Ishikawa (cell line): Measurements from ENCODE around the gene MSX1.

Experiments
- CEBPB ChIP-seq: IDR thresholded peaks from 2 replicates; pipeline ENCODE4 v1.6.1; 2012
- CREB1 ChIP-seq: IDR thresholded peaks from 2 replicates; pipeline ENCODE4 v1.6.1; 2012; ENCODE audit warnings: low read depth
- EGR1 ChIP-seq: IDR thresholded peaks from 2 replicates; pipeline ENCODE4 v1.6.1; 2012
- EP300 ChIP-seq: IDR thresholded peaks from 2 replicates; pipeline ENCODE4 v1.6.1; 2012; ENCODE audit warnings: borderline replicate concordance
- FOXM1 ChIP-seq: IDR thresholded peaks from 2 replicates; pipeline ENCODE4 v1.6.1; 2012; ENCODE audit warnings: low read depth, borderline replicate concordance
- MAX ChIP-seq: IDR thresholded peaks from 2 replicates; pipeline ENCODE4 v1.6.1; 2012
- NFIC ChIP-seq: IDR thresholded peaks from 2 replicates; pipeline ENCODE4 v1.6.1; 2012
- RAD21 ChIP-seq: IDR thresholded peaks from 2 replicates; pipeline ENCODE4 v1.6.1; 2012; ENCODE audit warnings: low read depth
- TAF1 ChIP-seq: IDR thresholded peaks from 2 replicates; pipeline ENCODE4 v1.6.1; 2012; ENCODE audit warnings: low read depth, mild to moderate bottlenecking
- TCF12 ChIP-seq: IDR thresholded peaks from 2 replicates; pipeline ENCODE4 v1.6.1; 2012; ENCODE audit warnings: low read depth
- TEAD4 ChIP-seq: IDR thresholded peaks from 2 replicates; pipeline ENCODE4 v1.6.1; 2012
- YY1 ChIP-seq: IDR thresholded peaks from 2 replicates; pipeline ENCODE4 v1.6.1; 2012; ENCODE audit warnings: low read depth
- ZBTB7A ChIP-seq: IDR thresholded peaks from 2 replicates; pipeline ENCODE4 v1.6.1; 2012; ENCODE audit warnings: low read depth
- TF ChIP-seq, protein P1 (sequence below): IDR thresholded peaks from 2 replicates; pipeline ENCODE4 v1.6.1; 2012; ENCODE audit warnings: low read depth, mild to moderate bottlenecking
- TF ChIP-seq, protein P2 (sequence below): IDR thresholded peaks from 2 replicates; pipeline ENCODE4 v1.6.1; 2012

MSX1 gene

DNA sequence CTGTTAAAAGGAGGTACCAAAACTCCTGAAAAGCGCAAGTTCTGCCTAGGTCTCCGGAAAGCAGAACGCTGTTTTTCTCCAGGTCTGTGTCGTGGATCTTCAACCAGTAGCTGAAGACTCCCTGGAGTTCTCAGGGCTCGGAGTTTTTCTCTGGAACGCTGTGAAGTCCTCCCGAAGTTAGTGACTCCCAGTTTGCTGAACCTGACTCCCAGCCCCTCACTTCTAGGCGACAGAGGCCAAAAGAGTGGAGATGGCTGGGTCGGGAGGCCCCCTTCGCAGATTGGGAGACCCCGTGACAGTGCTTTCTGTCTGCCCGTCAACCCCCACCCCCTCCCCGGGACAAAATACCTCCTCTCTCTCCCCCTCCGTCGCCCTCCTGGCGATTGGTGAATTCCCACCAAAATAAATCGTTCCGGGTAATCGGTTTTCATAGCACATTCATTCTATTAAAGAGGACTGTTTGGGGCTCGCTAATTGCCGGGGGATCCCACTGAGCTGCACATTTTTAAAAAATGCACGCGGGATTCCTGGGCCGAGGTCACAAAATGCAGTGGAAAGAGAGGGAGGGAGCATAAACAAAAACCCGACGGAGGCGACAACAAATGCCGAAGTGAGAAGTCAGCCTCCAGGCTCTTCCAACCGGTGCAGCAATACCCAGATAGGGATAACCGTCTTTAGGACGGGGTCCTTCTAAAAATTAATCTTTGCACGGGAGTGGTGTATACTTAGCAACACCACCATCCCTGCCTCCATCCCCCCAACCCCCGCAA is 4.0 kb upstream of the MSX1 start:
- no peak for TF ChIP-seq TEAD4
- no peak for TF ChIP-seq FOXM1
- no peak for TF ChIP-seq EGR1
- no peak for TF ChIP-seq MAX
- TF ChIP-seq TAF1 = no peak
- TF ChIP-seq RAD21 = no peak
- no peak for TF ChIP-seq CREB1
- TF ChIP-seq, protein P1, sequence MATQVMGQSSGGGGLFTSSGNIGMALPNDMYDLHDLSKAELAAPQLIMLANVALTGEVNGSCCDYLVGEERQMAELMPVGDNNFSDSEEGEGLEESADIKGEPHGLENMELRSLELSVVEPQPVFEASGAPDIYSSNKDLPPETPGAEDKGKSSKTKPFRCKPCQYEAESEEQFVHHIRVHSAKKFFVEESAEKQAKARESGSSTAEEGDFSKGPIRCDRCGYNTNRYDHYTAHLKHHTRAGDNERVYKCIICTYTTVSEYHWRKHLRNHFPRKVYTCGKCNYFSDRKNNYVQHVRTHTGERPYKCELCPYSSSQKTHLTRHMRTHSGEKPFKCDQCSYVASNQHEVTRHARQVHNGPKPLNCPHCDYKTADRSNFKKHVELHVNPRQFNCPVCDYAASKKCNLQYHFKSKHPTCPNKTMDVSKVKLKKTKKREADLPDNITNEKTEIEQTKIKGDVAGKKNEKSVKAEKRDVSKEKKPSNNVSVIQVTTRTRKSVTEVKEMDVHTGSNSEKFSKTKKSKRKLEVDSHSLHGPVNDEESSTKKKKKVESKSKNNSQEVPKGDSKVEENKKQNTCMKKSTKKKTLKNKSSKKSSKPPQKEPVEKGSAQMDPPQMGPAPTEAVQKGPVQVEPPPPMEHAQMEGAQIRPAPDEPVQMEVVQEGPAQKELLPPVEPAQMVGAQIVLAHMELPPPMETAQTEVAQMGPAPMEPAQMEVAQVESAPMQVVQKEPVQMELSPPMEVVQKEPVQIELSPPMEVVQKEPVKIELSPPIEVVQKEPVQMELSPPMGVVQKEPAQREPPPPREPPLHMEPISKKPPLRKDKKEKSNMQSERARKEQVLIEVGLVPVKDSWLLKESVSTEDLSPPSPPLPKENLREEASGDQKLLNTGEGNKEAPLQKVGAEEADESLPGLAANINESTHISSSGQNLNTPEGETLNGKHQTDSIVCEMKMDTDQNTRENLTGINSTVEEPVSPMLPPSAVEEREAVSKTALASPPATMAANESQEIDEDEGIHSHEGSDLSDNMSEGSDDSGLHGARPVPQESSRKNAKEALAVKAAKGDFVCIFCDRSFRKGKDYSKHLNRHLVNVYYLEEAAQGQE = no peak
- TF ChIP-seq TCF12 = no peak
- TF ChIP-seq ZBTB7A = no peak
- no peak for TF ChIP-seq EP300
- TF ChIP-seq NFIC = no peak
- TF ChIP-seq, protein P2, sequence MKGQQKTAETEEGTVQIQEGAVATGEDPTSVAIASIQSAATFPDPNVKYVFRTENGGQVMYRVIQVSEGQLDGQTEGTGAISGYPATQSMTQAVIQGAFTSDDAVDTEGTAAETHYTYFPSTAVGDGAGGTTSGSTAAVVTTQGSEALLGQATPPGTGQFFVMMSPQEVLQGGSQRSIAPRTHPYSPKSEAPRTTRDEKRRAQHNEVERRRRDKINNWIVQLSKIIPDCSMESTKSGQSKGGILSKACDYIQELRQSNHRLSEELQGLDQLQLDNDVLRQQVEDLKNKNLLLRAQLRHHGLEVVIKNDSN = no peak
- no peak for TF ChIP-seq YY1
- TF ChIP-seq CEBPB = no peak

DNA sequence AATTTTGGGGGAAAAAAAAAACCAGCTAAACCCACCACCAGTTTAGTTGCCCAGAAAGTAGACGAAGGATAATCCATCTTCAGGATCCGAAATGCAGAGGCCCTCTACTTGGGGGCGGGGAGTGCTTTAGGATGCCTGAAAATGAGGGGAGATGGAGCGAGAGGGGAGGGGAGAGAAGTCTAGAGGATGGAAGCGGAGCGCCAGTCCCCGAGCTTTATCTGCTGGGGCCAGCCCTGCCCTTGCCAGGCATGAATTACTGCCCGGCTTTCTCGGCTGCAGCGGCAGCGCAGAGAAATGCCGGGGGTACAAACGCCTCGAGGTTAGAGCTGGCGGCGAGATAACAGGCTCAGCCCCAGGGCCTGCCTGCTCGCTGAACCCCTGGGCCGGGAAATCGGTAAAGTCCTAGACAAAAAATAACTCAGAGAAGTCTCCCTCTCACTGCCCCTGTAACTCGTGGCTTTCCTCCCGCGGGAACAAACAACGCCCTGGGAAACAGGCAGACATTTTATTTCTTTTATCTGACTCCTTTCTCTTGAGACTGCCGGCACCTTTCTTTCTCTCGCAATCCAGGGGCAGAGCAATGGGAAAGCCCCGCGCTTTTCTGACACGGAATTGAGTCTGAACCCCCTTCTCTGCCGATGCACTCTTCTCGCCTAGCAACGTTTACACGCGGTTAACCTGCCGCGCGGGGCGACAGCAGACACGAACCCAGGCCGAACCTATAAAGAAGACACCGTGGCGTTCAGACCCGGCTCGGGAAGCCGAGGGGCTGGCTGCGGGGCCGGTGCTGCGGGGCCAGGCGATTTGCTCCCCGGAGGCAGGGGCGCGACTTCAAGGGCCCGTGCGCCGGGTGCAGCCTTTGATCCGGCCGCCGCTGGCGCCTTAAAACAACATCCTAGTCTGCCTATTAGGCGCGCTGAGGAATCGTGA is 3.1 kb upstream of the MSX1 start:
- TF ChIP-seq NFIC = no peak
- no peak for TF ChIP-seq TEAD4
- peak; percentile 52 for TF ChIP-seq MAX
- no peak; the same call in 1 of the 2 replicates for TF ChIP-seq TCF12
- TF ChIP-seq FOXM1 = no peak
- peak; percentile 23; the same call in 1 of the 2 replicates for TF ChIP-seq YY1
- TF ChIP-seq RAD21 = no peak
- no peak for TF ChIP-seq TAF1
- 0 out of 2 replicates have a peak, but pooled peaks have one; percentile 55 for TF ChIP-seq ZBTB7A
- no peak for TF ChIP-seq EGR1
- no peak for TF ChIP-seq CREB1

DNA sequence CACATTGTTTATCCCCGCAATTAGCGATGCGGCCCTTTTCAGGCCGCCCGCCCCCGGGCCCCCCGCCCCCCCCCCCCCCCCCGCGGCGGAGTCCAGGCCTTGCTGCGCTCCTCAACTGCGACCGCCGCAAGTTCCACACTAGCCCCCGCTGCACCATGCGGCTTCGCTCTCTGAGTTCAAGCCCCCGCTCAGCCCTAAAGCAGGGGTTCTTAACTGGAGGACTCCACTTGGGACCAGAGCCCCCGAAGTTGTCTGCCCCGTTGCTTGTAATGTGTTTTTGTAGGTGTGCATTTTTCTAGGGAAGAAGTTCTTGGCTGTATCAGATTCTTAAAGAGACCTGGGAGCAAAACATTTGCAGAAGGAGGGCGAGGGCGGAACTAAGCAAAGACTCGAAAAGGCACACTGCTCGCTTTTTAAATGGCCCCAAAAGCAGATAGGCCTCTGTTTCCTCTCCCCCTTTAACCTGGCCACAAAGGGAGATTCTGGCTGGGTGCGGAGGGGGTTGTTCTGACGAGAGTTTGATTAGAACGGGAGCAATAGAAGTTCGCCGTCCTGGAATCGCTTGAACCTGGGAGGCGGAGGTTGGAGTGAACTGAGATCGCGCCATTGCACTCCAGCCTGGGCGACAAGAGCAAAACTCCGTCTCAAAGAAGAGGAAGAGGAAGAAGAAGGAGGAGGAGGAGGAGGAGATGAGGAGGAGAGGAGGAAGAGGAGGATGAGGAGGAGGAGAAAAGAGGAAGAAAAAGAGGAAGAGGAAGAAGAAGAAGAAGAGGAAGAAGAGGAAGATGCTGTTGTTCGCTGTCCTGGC is 2.3 kb upstream of the MSX1 start:
- TF ChIP-seq, protein P2 = no peak
- TF ChIP-seq MAX (no peak), FOXM1 (no peak), ZBTB7A (no peak)

GRCh38 chr4:4857809-4858508 is 1.5 kb upstream of the MSX1 start:
- TF ChIP-seq FOXM1 (no peak), EP300 (no peak), RAD21 (no peak), EGR1 (no peak), CREB1 (no peak)
- TF ChIP-seq, protein P1 = no peak
- TF ChIP-seq, protein P2 = no peak
